Right renal cortex interstitium (tissue), 3 donors: ENCODE data around the gene PKHD1. TPM values are rescaled to one million over a fixed set of nuclear protein-coding genes. Genes with fewer than 3 reads are reported as not detected.

ENCODE experiments used
- DNase-seq, 3 donors: peaks; one replicate each; pipeline ENCODE4 v3.0.0-alpha.2; 2013; ENCODE audit warnings: low read depth in 3 of 3, low spot score in 2 of 3
- polyA plus RNA-seq, 3 donors: library from polyadenylated mRNA; unstranded; fragments of 120-200 nt; gene quantifications; one replicate each; pipeline ENCODE4 v1.2.1, GENCODE V29; 2013; ENCODE audit not compliant: insufficient read length in 3 of 3

Gene PKHD1
- polyA plus RNA-seq = 10 to 100 TPM; 20.6 to 25.1 (median 20.8) TPM

GRCh38 chr6:52087498-52087999, at the start of gene PKHD1:
PKHD1 (minus strand) TSS chr6:52087613; CDS start chr6:52084933, 2,680 bp downstream.
- peak in 1 of 3 donors; percentile 51 for DNase-seq

DNA sequence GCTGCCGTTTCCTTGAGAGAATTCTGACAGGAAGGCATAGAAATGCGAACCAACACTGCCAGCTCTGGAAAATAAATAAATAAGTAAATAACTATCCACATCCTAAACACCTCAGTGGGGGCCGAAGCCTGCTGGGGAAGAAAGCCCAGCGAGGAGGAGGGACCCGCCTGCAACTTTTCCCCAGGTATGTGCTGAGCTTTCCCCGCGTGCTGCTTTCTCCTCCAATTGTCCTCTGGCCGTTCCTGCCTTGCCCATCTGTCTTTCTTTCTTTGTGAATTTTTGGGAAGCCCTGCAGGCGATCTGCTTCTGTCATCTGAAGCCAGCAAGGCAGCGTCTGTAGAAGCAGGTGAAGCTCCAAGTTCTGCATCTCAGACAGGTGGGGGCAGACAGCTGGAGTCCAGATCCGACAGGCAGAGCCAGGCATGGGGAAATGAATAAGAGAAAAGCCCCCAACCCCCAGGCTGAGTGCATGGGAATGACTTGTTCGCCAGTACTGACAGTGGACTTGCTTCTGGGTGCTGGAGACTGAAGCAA, 49.6 kb upstream of the PKHD1 start:
- no peak for DNase-seq

DNA sequence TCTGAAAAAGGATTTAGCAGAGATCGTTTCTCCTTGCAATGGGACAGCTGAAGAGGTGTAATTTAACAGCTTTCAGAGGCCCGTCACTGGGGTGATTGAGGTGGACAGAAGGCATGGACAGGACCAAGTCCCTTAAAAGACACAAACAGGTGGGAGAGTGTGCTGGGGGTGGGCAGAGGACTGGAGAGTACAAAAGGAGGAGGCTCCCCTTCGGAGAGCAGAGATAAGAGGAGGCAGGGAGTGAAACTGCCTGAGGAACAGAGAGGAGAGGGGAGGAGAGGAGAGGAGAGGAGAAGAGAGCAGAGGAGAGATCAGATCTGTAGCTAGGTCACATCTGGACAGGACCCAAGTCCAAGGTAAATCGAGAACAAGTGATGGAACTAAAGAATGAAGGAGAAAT, 48.6 kb upstream of the PKHD1 start:
- no peak for DNase-seq

DNA sequence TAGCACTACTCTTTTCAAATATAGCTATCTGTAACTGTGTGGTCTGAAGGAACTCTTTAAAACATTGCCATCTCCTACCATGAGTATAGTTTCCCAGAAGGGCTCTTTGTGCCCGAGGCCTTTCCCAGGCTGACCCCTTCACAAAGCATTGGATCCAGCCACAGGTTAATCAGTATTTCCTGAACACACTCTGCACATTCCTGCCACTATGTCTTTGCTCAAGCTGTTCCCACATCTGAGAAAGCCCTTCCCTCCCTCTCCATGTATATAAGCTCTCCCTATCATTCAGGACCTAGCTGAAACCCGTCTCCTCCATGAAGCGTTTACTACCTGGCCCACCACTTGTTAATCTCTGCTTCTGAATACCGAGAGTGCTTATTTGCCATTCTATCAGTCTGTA, 47.8 kb upstream of the PKHD1 start:
- no peak for DNase-seq

- no peak for DNase-seq
Observed at GRCh38 chr6:52134011-52134410, 46.6 kb upstream of the PKHD1 start.

DNA sequence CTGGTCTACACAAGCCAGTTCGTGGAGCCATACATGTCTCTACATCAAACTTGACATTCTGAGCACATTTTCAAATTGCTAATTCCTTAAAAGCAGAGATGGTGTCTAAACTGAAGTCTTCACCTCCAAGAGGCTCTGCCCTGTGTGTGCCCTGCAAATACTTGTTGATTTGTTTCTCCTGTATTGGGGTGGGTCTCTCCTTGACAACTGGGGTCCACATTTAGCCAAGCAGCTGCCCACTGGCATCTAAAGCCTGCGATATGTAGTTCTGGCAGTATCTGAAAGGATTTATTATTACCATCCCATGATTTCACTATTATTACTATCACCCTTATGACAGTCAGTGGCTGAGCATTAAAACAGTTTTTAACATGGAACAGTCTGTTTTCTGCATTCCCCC, 45.9 kb upstream of the PKHD1 start:
- DNase-seq = no peak

DNA sequence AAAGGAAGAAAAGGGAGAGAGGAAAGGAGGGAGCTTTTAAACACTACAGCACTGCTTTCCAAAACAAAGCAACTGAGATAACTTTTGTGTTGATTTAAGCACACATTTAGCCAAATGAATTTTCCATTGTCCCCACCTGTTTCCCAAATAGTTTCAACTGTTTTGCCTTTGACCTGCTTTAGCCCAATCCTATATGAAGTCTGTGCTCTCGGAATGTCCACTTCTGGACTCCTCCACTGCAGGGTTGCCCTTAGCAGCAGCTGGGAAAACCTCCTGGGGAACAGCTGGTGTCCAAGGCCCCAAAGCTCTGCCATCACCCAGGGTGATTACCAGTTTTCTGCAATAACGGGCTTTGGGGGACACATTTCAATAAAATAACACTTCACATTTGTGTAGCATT, 44.9 kb upstream of the PKHD1 start:
- DNase-seq = no peak

DNA sequence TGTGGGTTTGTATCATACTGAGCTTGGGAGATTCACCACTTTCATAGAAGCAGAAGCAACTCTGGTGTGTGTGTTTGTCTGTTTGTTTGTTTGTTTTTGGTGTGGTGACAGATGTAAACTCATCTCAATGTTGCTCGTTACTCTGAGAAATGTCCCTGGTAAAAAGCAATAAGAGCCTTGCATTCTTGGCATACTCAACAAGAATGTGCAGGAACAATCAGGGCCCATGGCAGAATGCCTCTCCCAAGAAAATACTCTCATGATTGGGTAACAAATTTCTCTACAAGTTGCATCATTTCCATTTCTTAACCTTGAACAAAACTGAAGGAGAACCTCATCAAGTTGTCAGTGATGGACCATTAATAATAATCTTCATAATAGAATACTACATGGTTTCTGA, 43.0 kb upstream of the PKHD1 start:
- DNase-seq = no peak

DNA sequence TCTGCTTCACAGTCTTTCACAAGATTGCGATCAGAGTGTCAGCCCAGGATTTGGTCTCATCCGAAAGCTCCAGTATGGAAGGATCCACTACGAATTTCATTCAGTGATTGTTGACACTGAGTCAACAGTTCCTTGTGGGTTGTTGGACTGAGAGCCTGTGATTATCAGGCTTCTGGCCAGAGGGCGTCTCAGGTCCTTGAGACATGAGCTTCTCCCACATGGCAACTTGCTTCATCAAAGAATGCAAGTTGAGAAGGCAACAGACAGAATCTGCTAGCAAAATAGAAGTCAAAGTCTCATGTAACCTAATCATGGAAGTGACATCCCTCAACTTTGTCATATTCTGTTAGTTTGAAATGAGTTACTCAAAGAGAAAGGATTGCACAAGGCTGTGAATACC, 40.5 kb upstream of the PKHD1 start:
- DNase-seq = no peak

DNA sequence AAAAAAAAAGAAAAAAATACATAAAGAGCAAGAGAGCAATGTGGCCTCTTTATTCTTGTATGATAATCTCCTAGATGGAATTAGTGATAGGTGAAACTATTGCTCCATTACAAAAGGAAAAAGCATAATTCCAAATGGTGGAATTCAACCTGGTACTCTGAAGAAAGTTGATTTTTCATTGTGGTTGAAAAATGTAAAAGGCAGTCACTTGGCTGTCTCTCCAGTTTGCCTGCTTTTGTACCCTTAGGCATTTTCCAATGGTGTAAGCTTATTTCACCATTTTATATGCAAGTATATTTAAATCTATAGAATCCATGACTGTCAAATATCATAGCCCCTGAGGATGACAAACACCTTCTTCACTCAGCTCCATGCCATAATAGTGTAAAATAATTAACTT, 38.8 kb upstream of the PKHD1 start:
- DNase-seq = no peak

- no peak for DNase-seq
Observed at GRCh38 chr6:52125572-52125971, 38.2 kb upstream of the PKHD1 start.

DNA sequence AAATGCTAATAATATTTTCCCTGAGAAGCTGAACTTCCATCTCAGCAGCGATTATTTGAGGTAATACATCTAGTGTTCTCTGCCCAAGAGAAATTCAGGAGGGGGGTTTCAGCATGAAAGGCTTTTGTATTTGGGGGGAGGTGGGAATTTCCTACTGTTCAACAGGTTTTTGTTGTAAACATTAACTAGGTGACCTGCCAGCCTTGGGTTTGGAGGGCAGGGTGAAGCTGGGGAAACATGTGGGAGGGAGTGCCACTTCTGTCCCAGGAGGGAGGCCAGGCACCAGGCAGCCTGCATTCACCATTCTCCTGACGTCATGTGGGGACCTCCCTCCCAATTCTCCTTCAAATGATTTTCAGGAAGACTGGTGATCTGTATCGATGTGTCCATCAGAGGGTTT, 37.7 kb upstream of the PKHD1 start:
- peak in 2 of 3 donors; percentile 19 to 55 for DNase-seq

DNA sequence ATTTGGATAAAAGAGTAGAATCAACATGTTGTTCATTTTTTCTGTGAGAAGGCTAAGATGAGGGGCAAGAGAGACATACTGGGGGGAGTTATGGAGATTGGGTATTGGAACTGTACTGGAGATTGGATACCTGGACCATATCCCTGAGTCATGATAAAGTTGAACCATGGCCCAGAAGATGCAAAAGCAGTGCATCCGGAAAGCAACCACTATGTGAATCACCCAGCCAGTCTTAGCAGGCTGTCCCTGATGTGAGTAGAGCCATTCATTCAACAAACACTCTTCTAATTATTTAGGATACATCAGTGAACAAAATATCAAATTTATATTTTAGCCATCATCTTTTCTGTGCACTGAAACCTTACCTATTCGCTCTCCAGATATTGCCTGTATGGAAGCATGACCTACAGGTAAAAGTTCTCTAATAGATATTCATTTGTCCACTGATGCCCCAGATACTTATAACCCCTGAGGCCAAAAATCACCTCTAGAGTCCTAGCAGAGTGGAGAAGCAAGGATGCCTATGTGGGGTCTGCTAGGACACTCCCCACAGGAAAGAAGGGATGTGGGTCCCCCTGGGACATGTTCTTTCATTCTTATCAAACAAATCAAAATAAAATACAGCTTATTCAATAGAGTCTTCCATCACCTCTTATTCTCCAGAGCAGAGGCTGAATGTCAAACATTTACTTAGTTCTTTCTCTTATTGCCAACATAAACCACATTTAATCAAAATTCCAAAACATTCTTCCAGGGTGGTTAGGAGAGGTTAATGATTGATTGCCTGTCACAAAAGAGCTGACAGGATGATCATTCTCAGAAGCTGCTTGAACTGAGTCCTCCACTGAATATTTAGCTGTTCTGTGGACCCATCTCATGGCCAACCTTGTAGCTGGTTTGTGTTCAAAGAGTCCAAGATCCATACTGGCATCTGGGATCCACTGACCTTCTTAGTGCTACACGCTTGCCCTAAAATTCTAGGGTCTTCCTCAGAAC, 37.0 kb upstream of the PKHD1 start:
- DNase-seq = peak in 2 of 3 donors; percentile 10 to 29

DNA sequence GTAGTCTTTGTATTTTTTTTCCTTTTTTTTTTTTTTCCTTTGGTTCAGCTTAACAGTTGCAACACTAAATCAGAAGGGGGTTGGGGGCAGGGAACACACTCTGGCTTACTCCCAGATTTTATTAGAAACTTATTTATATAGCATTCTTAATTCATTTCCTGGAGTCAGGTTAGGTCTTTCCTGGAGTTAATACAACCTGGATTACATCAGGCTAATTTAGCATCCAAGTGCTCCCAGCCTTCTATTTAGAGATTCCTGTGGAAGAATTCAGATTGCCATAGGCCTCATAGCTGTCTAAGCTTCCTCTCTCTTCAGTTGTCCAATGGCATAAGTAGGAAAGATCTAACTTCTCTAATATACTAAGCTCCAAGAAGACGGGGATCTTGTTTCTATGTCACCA, 35.8 kb upstream of the PKHD1 start:
- DNase-seq = no peak

DNA sequence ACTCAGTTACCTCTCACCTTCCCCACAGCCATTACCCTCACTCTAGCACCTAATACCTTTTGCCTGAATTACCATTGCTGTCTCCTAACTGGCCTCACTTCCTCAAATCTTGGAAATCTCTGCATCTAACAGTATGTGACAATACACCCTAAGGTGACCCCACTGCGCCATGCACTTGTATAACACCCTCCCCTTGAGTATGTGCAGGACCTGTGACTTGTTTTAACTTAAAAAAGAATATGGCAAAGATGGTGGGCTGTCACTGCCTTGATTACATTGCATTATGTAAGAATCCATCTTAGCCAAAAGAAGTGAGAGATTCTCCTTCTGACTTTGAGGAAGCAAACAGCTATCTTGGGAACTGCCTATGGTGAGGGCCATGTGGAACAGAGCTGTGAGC, 29.9 kb upstream of the PKHD1 start:
- DNase-seq = no peak

GRCh38 chr6:52116605-52116948, 29.2 kb upstream of the PKHD1 start:
- DNase-seq = no peak

DNA sequence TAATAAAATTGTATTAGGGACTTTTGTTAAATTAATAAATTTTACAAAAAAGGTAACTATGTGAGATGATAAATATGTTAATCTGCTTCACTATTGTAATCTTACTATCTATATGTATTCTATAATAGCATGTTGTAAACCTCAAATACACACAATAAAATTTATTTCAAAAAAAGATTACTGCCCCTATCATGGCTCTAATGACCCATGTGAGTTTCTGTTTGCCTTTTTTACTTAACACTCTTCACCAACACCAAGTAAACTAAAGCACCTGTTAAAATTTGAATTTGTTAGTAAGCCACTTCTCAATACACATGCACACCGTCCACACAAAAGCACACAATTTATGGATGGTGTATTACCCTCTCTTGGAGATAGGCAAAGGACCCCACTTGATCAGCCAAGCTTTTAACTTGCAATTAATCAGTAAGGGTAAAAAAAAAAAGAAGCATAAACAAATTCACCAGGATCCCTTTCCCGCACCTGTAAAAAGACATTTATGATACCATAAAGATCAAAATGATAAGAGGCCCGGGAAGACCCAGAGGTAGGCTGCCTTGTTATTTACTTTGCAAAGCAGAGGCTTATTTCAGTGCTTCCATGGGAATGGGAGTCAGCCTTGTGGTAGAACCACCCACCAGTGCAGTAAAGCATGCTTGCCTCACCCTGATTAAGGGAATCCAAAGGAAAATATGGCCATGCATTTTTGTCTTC, 28.6 kb upstream of the PKHD1 start:
- DNase-seq = no peak

- DNase-seq = no peak
Observed at GRCh38 chr6:52115145-52115741, 27.8 kb upstream of the PKHD1 start.

GRCh38 chr6:52109171-52109571, 21.8 kb upstream of the PKHD1 start:
- DNase-seq = no peak

- no peak for DNase-seq
Observed at GRCh38 chr6:52108128-52108527, 20.7 kb upstream of the PKHD1 start.

- DNase-seq = no peak
Observed at GRCh38 chr6:52106994-52107393, 19.6 kb upstream of the PKHD1 start.
